SKM-1 treated with dmso at 0.1 percent for 144 hours (cell line): Measurements from ENCODE around the gene SCYGR6.
"Not testable (repeated sequence)": the region's sequence is repeated elsewhere in the genome, so short reads cannot be mapped to it uniquely, and the experiment has no call there.

Source experiments
- DNase-seq: peaks from one replicate; lab custom pipeline; 2025; ENCODE audit not compliant: unreplicated experiment; lab: John Stamatoyannopoulos, UW

Gene SCYGR6, protein sequence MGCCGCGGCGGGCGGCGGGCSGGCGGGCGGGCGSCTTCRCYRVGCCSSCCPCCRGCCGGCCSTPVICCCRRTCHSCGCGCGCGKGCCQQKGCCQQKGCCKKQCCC

DNA sequence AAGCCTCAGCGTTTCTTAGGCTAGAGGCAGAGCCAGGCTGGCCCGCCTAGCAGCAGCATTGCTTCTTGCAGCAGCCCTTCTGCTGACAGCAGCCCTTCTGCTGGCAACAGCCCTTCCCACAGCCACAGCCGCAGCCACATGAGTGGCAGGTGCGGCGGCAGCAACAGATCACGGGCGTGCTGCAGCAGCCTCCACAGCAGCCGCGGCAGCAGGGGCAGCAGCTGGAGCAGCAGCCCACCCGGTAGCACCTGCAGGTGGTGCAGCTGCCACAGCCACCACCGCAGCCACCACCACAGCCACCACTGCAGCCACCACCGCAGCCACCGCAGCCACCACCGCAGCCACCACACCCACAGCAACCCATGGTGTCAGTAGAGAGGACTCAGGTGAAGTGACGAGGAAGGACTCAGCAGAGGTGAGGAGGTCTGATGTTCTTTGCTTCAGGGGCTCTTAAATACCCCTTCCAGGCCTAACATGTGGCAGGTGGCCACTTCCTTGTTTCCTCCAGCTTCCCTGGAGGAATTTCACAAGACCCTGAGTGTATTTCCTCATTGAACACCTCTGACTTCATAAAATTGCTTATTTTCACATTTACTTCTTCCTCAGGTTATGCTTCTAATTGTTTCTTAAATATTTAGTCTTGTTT is at the start of gene SCYGR6:
Gene SCYGR6, minus strand, starts transcription at position 364 of the 646 bp plus-strand sequence. Its CDS starts 0 bp downstream, at position 364.
- DNase-seq: peak; percentile 51

DNA sequence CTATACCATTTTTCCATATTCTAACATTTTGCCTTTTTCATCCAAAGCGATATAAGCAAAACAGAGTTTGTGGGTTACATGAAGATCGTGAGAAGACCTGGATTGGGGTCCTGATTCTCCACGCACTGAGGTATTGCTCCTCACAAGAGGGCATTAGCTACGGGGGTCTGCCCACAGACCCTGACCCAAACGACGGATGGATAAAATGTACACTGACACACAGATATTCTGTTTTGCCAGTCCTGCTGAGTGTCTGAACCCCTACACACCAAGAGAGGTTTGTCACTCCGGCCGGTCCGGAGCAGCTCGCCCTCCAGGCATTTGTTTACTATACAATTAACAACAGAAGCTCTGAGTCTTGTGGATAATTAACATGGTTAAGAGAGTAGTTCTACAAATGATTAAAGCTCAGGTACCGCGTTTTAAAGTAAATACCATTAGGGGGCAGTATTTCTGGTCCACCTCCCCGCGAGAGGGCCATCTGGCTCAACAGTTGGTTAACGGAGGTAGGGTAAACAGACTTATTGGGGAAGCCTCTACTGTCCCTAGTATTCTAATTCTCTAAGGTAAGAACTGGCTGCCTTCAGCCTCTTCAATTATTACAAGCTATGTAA is 49.6 kb upstream of the SCYGR6 start:
- DNase-seq: peak; percentile 33

DNA sequence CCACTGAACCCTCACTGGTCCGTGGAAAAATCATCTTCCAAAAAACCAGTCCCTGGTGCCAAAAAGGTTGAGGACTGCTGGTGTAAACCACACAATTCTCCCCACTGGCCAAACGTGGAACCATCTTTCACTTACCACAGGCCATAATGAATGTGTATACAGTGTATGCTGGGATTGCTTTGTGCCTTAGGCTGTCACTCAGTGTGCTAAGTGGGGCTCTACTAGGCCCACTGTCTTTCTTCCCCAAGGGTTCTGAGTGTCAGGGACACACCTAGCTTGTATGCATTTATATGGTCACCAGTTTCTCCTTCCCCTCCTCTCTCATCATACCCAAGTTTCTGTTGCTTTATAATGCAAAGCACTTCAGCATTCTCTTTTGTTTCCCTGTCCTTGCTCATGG is 48.4 kb upstream of the SCYGR6 start:
- no peak for DNase-seq

DNA sequence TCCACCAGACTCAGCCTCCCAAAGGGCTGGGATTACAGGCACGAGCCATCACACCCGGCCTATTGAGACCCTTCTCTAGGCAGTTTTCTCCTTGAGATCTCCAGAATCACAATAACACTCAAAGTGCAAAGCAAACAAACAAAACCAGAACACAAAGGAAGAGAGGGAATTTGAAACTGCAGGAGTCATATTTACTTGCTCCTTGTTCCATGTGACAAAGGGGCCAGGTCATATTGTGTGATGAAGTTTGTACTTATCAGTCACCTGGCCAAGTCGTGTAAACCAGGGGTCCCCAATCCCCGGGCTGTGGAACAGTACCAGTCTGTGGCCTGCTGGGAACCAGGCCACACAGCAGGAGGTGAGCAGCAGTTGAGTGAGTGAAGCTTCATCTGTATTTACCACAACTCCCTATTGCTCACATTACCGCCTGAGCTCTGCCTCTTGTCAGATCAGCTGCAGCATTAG is 47.7 kb upstream of the SCYGR6 start:
- DNase-seq: no peak

DNA sequence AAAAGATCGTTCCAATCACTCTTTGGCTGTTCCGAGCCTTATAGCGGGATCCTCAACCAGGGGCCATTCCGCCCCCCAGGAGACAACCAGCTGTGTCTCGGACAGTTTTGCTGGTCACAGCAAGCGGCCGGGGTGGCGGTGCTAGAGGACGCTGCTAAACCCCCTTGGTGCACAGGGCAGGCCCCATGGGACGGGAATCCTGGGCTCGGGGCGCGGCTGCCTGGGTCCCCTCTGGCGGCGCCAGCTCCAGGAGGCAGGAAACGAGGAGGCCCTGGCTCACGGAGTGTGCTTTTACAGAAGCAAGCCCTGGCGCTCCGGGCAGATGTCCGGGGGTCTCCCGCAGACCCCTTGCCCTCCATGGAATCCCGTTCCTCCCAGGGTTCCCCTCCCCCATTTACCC is 43.3 kb upstream of the SCYGR6 start:
- no peak for DNase-seq

DNA sequence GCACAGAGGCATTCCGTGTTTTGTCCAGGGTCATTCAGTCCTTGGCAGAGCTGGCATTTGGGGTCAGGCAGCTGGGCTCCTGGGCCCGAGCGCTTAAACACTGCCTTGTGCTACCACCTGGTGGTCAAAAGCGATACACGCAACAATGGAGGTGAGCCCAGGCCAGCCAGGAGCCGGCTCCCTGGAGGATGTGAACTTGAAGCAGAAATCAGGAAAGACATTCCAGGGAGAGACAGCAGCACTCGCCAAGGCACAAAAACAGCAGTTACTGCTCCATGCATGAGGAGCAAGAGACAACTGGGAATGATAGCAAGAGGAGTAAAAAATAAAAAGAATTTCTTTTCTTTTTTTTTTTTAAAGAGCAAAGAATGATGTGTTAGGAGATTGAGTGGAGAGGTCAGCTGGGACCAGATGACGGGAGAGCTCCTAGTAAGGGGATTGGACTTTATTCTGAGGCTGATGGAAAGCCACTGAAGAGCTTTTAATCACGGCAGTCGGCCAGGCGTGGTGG is 41.9 kb upstream of the SCYGR6 start:
- peak; percentile 50 for DNase-seq

DNA sequence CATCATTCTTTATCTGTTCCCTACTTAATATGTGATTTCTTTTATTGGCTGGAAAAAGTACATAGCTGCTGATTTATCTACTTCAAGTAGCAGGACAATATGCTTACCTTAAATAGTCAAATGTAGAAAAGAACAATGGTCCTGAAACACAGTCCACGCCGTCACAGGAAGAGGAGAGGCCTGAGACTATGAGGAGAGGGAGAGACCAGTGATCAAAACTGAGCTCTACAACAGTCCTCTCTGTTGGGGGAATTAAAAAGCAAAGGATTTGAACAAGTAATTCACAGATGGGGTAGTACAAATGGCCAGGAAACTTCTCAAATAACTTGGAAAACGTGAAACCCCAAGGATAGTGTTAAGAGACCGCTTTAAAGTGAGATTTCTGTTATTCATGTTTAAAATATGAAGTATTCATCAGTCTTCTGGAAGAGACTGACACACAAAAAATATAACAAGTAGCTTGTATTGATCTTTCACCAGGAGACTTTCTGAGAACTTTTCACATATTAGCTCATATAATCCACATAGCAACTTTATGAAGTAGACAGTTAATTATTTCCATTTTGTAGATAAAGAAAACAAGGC is 41.3 kb upstream of the SCYGR6 start:
- DNase-seq: no peak

DNA sequence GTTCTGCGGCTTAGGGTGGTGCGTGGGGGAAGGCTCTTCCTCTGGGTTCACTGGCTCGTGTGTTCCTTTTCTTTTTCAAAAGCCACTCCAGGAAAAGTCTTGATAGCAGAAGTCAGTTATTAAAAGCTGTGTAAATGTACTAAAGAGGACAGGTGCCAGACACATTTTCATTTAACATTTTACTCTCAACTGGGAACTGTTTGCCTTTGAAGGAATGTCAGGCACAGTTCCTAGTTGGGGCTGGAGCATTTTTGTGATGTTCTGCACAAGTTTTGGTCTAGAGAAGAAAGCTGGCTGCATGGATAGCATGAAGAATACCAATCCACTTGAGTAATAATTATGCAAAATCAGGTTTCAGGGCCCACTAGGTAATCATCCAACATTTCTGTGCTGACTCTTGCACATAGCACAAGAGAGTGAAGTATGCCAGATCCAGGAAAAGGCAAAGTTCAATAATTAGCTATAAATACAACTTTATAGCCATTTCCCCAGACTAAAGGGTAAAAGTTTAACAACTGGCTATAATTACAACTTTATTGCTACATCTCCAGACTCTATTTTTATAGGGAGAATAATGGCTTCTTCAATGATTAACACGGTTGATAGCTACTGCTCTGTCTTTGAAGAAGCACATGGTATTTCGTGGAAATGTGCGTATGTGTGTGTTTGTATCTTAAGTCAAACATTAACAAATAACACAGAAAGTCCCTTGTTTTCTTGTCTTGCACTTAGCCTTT is 37.4 kb upstream of the SCYGR6 start:
- no peak for DNase-seq

DNA sequence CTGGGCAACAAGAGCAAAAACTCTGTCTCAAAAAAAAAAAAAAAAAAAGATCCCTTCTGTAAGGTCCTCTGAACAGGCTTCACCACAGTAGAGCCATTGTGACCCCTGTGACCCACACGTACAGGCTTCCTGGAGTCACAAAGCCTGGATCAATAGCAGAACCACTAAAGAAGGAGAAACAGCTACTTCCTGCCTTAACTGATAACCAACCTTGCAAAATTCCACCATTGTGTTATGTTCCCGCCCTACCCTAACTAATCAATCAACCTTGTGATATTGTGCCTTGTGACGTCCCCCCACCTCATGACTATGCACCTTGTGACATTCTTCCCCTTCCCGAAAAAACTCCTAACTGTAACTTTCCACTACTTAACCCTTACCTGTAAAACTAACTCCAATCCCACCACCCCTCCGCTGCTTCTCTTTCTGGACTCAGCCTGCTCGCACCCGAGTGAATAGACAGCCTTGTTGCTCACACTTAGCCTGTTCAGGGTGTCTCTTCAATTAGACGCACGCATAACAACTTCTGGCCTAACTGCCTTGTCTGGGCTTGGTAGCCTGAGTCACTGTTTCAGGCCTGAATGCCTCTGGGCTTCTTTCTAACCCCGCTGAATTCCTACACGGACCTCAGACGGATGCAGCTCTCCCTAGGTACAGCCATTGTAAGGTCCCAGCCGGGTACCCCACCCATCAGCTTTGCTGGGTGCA is 35.0 kb upstream of the SCYGR6 start:
- DNase-seq: peak; percentile 24

DNA sequence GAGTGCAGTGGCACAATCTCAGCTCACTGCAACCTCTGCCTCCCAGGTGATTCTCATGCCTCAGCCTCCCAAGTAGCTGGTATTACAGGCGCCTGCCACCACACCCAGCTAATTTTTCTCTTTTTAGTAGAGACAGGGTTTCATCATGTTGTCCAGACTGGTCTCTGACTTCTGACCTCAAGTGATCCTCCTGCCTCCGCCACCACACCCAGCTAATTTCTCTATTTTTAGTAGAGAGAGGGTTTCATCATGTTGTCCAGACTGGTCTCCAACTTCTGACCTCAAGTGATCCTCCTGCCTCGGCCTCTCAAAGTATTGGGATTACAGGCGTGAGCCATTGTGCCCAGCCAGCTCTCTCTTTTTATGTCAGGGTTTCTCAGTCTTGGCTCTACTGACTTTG is 31.7 kb upstream of the SCYGR6 start:
- DNase-seq: not testable (repeated sequence)

DNA sequence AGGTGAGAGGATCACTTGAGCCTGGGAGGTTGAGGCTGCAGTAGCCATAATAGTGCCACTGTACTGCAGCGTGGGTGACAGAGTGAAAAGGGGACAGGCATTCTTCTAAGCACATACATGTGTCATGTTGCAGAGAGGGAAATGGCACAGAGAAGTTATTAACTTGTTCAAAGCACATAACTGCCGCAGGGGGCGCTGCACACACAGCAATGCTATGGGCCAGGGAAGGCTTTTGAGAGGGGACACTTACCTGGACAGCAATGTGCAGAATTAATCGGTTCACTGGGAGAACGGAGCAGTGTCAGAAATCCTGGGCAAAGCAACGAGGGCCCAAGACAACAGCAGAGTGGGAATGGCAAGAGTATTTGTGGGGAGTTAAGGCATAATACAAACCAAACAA is 23.5 kb upstream of the SCYGR6 start:
- no peak for DNase-seq

DNA sequence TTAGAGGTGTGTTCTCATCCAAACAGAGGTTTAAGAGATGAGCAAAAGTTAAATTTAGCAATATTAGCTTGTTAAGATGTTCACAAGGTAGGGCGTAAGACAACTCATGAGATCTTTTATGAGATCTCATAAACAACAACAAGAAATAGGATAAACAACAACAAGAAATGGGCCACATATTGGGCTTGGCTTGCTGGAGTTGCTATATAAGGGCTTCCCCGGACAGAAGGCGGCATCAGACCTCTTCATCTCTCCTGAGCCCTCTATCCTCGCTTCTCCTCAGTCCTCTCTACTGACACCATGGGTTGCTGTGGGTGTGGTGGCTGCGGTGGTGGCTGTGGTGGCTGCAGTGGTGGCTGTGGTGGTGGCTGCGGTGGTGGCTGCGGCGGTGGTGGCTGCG is 21.0 kb upstream of the SCYGR6 start, which contains the start of gene SCYGR8:
Gene SCYGR8, plus strand, starts transcription at position 301 of the 400 bp plus-strand sequence. Its CDS starts 0 bp downstream, at position 301.
- no peak for DNase-seq

DNA sequence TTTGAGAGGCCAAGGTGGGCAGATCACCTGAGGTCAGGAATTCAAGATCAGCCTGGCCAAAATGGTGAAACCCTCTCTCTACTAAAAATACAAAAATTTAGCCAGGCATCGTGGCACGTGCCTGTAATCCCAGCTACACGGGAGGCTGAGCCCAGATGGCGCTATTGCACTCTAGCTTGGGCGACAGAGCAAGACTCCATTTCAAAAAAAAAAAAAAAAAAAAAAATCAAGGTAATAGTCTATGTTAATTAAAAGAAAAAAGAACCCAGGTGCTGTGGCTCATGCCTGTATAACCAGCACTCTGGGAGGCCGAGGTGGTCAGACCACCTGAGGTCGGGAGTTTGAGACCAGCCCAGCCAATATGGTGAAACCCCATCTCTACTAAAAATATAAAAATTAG is 16.1 kb upstream of the SCYGR6 start:
- not testable (repeated sequence) for DNase-seq

DNA sequence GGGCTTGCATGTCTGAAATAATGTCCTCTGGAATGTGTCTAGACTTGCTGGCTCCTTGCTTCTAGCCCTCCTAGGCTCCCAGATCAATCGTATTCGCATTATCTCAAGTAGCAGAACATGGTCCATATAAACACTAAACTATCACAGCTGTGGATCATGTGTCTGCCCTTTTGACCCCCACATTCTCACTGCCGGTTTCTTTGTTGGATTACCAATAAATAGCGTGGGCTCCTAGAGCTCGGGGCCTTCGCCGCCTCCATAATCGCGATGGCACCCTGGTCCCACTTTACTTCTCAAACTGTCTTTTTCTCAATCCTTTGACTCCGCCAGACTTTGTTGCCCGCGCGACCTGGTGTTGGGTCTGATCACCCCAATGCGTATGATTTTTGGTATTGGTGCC is 14.8 kb upstream of the SCYGR6 start:
- DNase-seq: no peak

DNA sequence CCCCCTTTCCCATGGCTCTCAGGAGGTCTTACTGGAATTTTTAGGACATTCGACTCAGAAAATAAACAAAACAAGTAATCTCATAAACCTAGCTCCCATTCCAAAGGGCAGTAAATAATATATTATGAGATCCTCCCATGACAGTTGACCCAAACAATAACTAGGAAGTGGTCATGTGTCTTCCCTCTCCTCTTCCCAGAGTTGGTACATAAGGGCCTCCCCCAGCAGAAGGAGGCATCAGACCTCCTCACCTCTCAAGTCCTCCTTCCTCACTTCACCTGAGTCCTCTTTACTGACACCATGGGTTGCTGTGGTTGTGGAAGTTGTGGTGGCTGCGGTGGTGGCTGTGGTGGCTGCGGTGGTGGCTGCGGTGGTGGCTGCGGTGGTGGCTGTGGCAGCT is 3.5 kb upstream of the SCYGR6 start, which contains the start of gene SCYGR7:
Gene SCYGR7, plus strand, starts transcription at position 301 of the 400 bp plus-strand sequence. Its CDS starts 0 bp downstream, at position 301.
- no peak for DNase-seq

DNA sequence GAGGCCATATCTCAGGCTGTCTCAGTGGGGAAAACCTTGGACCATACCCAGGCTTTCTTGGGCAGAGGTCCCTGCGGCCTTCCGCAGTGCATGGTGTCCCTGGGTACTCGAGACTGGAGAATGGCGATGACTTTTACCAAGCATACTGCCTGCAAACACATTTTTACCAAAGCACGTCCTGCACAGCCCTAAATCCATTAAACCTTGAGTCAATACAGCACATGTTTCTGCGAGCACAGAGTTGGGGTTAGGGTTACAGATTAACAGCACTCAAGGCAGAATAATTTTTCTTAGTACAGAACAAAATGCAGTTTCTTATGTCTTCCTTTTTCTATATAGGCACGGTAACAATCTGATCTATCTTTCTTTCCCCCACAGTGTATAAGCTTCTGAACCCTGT is 1.7 kb downstream of the SCYGR6 start:
- DNase-seq: not testable (repeated sequence)

DNA sequence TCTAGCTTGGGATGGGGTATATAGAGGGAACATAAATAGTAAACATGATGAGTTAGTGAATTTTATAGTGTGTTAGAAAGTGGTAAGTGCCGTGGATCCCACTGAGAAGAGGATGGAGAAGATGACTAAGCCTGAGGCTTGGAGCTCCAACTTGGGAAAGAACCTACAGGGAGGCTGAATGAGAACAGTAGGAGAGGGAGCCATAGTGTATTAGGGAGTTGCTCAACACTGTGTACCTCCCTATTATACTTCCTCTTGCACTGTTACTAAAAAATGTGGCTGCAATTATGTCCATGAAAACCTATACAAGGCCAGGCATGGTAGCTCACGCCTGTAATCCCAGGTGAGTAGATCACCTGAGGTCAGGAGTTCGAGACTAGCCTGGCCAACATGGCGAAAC is 3.9 kb downstream of the SCYGR6 start:
- peak; percentile 47 for DNase-seq

DNA sequence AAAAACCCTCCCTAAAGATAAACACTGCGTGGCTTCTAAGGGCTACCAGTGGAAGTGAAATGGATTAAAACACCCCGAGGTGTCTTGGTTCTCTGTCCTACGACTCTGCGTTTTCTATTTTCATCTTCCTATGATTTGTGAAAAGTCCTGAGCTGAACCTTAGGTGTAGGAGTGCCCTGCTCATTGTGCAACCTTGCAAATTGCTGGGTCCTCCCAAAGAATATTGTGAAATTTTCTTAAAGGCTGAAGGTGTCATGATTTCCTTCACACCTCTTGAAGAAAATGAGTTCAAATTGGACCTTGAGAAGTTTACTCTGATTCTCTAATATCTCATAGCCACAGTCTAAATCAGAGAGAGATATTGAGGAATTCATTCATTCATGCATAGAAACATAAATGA is 4.9 kb downstream of the SCYGR6 start:
- DNase-seq: peak; percentile 24

DNA sequence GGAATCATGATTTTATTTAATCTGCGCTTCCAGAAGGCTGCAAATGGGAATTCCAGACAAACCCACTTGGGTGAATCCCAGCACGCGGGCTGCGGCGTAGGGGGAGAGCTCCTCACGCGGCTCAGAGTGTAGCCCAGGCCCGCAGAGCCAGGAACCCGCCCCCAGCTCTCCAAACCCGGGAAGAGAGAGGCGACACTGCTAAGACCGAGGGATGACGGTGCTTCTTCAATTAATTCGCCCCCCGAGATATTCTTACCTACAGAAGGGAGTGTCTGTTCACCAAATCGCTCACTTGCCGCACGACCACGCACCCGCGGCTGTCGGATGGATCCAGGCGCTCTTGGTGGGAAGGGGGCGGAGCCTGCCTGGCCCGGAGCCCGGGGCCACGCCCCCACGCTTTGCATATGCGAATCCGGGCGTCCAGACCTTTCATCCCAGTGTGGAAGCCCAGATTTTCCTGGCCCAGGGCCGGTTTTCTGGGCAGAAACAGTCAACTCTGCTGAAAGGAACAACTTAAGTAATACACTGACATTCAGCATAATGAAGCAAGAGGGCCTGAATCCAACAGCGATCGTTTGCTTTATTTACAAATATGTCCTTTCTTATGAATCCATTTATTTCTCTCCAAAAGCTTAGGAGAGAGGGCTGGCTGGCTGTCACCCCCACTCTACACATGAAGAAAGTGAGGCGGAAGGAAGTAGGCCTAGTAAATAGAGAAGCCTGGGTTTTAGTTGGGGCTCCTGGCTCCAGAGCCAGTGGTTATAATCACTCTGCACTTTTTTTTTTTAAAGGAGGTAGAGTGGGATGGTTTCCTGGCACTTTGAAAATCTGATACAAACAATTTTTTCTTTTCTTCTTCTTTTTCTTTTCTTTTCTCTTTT is 6.6 kb downstream of the SCYGR6 start, which contains the start of gene SLC19A3:
Gene SLC19A3, minus strand, starts transcription at position 342 of the 881 bp plus-strand sequence. CDS start 15,710 bp downstream, outside the sequence.
- DNase-seq: no peak
